GM19324 (cell line): ENCODE measurements around the gene ZNF117.
"Not testable (repeated sequence)": the region's sequence is repeated elsewhere in the genome, so short reads cannot be mapped to it uniquely, and the experiment has no call there.

Source experiments
- ATAC-seq: cut with Tn5 transposase; IDR thresholded peaks from one replicate; pipeline ENCODE4 v1.9.1; 2021; ENCODE audit warnings: mild to moderate bottlenecking, moderate library complexity; ENCODE audit not compliant: unreplicated experiment, low FRiP score

ZNF117 gene

DNA sequence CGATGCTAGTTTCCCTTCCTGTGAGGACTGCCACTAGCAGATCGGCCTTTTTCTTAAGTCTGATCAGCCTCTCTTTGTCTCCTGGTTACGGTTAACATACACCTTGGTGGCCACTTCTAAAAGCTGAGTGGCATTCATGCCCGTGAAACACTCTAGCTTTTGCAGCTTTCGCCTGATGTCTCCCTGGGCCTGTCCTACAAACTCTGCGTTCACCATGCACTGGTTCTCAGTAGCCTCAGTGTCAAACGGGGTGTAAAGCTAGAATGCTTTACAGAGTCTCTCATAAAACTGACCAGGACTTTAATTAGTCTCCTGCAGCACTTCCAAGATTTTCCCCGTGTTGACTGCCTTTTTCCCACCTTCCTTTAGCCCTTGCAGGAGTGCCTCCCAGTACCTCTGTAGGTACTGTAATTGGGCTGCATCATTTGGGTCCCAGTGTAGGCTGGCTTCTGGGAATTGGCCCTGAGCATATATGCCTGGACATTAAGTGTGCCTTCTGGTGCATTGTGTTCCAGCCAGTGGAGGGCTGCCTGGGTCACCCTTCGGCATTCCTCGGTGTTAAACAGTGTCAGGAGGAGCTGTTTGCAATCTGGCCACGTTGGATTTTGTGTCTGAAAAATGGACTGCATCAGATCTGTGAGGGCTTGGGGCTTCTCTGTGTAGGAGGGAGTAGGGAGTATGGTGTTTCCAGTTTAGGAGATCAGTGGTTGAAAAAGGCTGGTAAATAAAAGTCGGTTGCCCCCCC is 6.5 kb upstream of the ZNF117 start:
- no peak for ATAC-seq

DNA sequence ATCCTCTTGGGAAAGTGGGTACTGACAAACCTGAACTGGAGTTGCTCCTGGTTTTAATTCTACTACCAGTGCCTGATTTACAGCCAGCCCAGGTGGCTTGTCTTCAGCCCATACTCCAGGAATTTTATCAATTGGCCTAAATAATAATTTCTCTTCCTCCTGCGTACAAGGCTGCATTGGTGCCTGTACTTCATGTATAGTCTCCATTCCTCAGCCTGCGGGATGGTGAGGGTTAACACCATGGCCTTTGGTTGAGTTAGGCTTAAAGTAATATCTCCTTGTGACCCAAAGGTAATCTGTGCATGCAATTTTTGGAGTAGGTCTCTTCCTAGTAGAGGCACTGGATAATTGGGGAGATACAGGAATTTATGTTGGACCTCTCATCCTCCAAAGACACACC is 5.5 kb upstream of the ZNF117 start:
- ATAC-seq = no peak

DNA sequence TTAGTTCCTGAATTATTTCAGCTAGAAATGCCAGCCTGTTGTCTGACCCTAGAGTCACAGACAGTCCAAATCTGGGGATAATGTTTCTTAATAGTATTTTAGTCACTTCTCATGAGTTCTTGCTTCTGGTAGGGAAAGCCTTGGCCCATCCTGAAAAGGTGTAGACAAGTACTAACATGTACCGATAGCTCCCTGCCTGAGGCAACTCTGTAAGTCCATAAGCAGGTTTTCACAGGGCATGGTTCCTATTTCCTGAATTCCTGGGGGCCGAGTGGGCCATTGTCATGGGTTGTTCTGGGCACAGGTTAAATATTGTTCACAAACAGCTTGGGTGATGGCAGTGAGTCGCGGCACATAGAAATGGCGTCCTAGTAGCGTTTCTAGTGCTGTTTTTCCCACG is 3.1 kb upstream of the ZNF117 start:
- ATAC-seq = no peak

DNA sequence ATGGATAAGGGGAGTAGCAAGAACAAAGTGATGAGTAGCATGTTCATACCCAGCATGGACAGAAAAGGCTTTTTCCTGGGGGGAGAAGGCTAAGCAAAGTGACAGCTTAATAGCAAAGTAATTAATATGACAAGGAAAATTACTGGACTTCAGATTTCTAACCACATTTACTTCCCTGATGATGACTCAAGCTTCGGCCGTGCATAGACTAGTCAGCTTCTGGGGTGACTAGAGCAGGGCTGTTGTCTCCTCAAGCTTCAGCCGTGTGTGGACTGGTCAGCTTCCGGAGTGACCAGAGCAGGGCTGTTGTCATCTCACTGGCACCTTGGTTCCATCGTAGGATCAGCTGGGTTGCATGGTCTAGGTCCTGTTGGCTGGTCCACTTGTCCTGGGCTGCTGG is 2.1 kb upstream of the ZNF117 start:
- no peak for ATAC-seq

DNA sequence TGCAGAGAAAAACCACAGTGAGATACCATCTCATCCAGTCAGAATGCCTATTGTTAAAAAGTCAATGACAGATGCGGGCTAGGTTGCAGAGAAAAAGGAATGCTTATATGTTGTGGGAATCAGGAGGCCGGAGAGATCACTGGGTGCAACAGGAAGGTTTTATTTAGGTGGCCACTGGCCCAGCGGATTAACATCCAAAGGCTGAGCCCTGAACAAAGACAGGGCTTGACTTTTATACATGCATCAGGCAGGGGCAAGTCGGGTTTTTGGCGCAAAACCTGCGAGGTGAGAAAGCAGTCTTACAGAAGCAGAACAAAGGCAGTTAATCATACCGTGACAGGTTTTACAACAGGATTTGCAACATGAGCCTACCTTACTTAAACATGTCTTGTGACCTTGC is 620 bp downstream of the ZNF117 start:
- no peak for ATAC-seq

DNA sequence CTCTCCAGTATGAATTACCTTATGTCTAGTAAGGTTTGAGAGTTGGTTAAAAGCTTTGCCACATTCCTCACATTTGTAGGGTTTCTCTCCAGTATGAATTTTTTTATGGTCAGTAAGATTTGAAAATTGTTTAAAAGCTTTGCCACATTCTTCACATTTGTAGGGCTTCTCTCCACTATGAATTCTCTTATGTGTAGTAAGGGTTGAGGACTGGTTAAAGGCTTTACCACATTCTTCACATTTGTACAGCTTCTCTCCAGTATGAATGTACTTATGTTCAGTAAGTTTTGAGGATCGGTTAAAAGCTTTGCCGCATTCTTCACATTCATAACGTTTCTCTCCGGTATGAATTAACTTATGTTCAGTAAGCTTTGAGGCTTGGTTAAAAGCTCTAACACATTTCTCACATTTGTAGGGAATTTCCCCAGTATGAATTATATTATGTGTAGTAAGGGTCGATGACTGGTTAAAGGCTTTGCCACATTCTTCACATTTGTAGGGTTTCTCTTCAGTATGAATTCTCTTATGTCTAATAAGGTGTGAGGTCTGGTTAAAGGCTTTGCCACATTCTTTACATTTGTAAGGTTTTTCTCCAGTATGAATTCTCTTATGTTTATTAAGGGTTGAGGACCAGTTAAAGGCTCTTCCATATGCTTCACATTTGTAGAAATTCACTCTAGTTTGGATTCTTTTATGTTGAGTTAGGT is 12.2 kb downstream of the ZNF117 start:
- no peak for ATAC-seq

DNA sequence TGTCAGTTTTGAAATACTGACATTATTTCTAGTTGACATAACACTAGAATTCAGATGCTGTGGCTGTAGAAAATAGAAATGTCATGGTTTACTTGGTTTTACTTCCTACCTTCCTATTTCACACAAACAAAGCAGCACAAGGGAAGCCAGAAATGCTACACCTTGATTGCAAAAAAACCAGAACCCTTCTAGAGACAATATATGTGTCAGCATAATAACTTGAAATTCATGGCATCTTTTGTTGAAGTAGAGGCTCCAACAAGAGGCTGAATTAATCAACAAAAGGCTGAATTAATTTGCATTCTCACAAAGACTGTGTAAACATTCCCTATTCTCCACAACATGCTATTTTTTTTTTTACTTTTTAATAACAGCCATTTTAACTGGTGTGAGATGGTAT is 25.2 kb downstream of the ZNF117 start:
- ATAC-seq = no peak

DNA sequence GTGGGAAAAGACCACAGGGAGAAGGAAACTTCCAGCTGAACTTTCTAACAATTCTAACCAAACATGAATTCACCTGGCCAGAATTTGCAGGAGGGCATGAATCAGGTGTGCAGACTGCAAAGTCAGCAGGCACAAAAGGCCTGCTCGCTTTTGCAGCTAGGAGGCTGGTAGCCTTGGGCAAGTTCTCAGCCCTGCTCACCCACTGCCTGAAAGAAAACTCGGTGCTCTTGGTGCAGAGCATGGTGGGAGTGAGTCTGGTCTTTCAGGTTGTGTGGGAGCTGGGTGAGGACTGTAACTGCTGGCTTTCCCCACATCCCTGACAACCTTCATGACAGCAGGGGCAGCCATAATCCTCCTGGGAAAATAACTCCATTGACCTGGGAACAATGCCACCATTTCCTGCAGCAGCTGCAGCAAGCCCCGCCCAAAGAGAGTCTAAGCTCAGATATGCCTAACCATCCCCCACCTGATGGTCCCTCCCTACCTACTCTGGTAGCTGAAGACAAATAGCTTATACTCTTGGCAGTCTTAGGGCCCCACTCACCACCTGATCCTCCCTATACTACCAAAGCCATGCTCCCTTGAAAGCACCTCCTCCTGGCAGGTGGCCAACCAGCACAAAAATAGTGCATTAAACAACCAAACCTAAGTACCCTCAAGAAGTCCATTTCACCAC is 31.6 kb downstream of the ZNF117 start:
- ATAC-seq = no peak

DNA sequence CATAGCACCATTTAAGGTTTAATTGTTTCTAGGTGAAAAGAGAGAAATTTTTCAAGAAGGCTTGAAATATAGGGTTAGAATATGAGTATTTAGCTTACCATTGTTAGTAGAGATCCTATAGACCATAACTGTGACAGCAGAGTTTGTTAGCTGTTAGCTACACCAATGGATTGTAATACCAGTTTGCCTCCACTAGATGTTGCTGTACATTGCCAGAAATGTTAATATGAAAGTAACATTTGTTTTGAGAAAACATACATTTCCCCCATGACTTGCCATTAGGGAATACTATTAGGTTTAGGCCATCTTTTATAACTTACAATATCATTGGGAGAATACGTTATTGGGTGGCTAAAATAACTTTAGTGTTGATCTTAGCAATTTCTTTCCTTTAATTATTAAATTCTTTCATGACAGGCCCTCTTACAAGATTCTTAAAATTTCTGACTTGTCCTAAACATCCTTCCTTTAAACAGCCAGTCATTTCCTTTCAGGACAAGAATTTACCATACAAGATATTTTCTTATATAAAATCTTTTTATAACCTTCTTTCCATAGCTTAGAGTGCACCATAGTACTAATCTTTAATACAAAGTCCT is 39.5 kb downstream of the ZNF117 start:
- ATAC-seq = no peak

DNA sequence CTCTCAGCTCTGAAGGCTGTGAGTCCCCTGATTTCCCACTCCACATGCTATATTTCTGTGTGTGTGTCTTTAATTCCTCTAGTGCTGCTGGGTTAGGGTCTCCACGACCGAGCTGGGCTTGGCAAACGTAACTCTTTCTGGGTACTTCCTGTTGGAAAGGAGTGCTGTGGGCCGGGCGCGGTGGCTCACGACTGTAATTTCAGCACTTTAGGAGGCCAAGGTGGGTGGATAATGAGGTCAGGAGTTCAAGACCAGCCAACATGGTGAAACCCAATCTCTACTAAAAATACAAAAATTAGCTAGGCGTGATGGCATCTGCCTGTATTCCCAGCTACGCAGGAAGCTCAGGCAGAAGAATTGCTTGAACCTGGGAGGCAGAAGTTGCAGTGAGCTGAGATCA is 40.2 kb downstream of the ZNF117 start:
- not testable (repeated sequence) for ATAC-seq

DNA sequence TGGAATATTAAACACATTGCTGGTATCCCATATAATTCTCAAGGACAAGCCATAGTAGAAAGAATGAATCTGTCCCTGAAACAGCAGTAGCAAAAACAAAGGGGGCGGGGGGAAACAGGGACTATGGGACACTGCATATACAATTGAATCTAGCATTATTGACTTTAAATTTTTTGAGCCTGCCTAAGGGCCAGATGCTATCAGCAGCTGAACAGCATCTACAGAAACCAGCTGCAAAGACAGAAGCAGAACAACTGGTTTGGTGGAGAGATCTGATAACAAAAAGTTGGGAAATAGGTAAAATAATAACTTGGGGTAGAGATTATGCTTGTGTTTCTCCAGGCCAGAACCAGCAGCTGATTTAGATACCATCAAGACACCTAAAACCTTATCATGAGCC is 42.1 kb downstream of the ZNF117 start:
- ATAC-seq = not testable (repeated sequence)

DNA sequence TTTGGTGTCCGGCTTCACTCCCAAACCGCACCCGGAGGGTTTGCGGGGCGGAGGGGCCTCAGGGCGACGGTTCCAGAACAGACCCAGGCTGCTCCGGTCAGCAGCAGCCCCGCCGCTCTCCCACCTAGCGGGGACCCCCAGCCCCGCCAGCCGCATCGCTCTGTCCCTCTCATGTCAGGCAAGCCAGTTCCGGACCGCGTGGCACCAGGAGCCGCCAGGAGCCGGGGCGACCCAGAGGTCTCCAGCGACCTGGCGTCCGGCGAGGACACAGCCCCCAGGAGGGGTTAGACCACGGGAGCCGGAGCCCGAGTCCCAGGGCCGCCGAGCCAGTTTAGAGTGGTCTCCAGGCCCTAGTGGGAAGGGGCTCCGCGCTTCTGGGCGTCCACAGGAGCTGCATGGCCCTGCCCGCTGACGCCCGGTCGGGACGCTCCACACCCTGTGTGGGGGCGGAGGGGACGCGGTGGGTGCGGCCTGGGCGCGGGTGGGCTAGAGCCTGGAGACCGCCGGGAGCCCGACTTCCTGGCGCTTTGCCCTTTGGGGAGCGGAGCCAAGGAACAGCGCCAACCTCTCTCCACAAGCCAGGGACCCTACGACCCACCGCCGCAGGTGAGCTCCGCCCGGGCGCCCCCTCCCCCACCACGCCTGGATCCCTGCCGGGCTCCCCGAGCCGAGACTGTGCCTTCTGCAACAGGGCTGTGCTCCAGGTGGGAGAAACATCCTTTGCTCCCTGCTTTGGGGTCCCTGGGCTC is 43.4 kb downstream of the ZNF117 start:
- no peak for ATAC-seq

DNA sequence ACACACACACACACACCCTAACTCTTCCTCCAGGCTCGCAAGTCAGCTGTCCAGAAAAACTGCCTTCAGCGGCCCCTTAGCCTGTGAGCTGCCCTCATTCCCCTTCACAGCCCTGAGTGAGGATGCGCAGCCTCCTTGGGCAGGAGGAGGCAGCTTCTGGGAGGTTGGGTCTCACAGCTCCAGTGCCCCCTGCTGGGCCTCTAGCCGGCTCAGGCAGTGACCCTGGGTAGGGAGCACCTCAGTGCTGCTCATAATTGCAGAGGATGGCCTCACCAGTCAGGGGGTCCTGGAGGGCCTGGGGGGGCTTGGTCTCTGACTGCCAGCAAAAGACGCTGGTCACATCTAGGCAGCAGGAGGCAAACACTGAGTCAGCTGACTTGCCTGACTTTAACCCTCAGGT is 44.1 kb downstream of the ZNF117 start:
- ATAC-seq = no peak

DNA sequence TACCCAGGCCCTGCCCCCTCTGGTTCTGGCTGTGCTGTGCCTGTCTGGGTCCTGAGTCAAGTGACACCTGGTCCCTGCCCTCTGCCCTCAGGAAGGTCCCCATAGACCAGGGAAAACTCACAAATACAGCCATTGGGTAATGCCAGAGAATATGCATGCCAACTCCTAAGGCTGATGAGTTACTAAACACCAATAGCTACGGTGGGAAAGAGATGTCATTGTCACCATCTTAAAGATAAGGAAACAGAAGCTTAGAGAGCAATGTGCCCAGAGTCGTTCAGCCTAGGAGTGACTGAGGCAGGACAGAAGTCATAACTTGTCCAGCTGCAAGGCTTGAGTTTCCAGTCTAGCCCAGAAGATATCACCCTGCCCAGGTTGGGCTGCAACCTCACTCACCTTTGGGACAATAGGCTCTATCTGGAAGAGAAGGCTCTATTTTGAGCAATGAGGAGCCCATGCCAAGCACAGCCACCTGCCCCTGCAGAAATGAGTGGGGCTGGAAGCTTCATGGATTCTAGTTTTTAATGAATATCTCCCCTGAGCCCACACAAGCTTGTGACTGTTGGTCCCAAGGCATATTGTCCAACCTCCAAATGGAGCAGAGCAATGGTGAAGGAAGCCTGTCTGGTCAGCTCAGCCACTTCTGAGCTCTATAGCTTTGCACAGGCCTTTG is 45.2 kb downstream of the ZNF117 start:
- ATAC-seq = no peak

DNA sequence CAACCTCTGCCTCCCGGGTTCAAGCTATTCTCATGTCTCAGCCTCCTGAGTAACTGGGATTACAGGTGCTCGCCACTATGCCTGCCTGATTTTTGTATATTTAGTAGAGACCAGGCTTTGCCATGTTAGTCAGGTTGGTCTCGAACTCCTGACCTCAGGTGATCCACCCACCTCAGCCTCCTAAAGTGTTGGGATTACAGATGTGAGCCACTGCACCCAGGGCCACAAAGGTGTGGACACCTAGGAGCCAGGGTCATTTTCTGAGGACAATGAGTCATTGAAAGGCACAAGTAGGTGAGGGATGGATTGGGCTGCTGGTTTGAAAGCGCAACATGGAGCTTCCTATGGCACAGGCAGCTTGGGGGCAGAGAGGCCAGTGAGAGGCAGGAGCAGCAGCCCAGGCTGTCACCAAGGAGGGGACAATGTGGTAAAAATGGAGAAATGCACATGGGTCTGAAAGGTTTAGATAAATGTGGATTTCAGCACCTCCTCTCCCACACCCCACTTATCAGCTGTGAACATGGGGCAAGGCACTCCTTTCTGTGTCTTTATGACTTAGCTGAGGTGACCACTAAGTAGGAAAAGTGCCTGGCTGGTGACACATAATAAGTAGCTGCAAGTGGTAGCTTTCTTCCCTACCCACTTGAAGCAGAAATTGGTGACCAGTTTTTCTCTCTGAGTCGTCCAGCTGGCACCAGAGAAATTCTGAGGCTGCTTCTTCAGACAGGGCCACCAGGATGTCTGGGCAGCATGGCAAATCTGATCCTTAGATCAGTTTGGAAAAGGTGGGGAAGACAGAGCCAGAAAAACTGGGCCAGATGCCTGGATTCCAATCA is 46.0 kb downstream of the ZNF117 start:
- not testable (repeated sequence) for ATAC-seq

DNA sequence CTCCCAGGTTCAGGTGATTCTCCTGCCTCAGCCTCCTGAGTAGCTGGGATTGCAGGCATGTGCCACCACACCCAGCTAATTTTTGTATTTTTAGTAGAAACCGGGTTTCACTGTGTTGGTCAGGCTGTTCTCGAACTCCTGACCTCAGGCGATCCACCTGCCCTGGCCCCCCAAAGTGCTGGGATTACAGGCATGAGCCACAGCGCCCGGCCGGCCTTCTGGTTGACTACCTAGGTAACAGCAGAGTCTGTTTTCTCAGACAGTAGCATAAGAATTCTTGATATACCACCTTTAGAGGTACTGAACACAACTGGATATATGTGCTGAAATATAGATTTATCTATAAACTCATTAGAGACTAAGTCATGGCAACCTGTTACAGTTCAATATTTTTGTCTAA is 50.8 kb downstream of the ZNF117 start:
- not testable (repeated sequence) for ATAC-seq

DNA sequence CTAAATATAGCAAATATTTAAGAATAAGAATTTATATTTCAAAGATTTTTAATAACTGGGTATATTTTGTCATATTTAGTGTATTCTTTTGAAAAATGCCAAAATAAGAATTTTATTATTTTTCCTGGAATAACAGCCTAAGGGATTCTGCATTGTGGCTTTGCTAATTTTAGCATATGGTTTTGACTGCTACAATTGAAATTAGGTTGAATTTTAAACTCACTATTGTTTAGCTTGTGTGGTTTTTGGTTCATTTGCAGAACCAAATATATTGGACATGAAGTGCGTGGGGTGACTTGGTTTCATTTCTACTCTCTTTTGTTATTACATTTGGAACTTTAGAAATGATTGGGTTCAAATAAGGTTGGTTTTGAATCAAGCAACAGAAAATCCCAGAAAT is 52.3 kb downstream of the ZNF117 start:
- ATAC-seq = no peak

DNA sequence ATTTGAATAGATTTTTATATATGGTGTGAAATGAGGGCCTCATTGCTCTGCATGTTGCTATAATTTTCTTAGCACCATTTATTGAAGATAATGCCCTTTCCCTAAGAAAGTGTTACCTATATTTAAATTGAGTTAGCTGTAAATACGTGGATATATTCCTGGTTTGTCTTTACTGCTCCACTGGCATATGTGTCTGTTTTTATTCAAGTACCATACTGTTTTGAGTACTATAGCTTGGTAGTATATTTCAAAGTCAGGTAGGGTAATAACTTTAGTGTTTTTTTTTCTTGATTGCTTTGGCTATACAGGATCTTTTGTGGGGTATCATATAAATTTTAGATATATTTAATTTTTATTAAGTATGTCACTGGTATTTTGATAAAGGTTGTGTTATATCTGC is 56.4 kb downstream of the ZNF117 start:
- no peak for ATAC-seq
